Measurements from ENCODE around the gene FARP2. TPM values are rescaled to one million over a fixed set of nuclear protein-coding genes. Genes with fewer than 3 reads are reported as not detected.
"Not testable (repeated sequence)": the region's sequence is repeated elsewhere in the genome, so short reads cannot be mapped to it uniquely, and the experiment has no call there.

FARP2 gene
- total RNA-seq, 1 experiment from 2014 or later: 49.3 TPM

DNA sequence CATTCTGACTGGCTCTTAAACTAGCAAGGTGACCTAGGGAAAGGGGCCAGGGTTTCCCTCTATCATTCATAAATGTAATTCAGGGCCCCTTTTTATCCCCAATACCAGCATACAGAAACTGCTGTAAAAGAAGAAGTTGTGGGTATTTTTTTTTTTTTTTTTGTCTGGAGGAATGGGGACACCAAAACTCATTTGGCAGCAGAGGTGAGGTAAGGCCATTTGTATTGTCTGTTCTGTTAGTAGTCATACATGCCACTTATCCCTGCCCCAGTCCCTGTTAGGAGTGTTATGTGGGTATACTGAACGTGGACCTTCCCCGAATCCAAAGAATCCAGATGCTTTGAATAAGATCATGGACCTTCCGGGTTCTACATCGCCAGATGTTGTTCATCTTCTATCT is 38.7 kb upstream of the FARP2 start:
- H3K79me2 ChIP-seq (ENCODE audit: insufficient read depth, low read length): peaks cover 91% of the 10 kb centered on the region
- H3K27ac ChIP-seq (ENCODE audit: low read depth, low read length): no peak overlapping the region
- CTCF ChIA-PET: no interaction called here
- TF ChIP-seq EGR1 (IDR thresholded peaks at IDR 0.05; ENCODE audit: low read depth) (no peak), EZH2phosphoT487 (IDR thresholded peaks at IDR 0.05; ENCODE audit: borderline replicate concordance) (no peak), EZH2 (IDR thresholded peaks at IDR 0.05) (no peak), CBX3 (IDR thresholded peaks at IDR 0.05; ENCODE audit: low read depth) (no peak), SP1 (IDR thresholded peaks at IDR 0.05; ENCODE audit: low read depth) (no peak)
- DNase-seq (ENCODE audit: low read depth, low spot score) (no peak), ATAC-seq (no peak)
- no peak overlapping the region for H2AFZ ChIP-seq (ENCODE audit: low read depth, low read length, poor library complexity, severe bottlenecking)
- H3K4me1 ChIP-seq (ENCODE audit: control insufficient read depth in 1 of 2, insufficient read depth in 2 of 2, low read length in 2 of 2): peaks cover 15 to 35% of the 10 kb centered on the region in 2 experiments; a peak in 3 of 4 replicates
- H3K4me2 ChIP-seq (ENCODE audit: low read length): peak overlapping the region; percentile 85
- RAD21 ChIA-PET (ENCODE audit: low non-redundant PET in 1 of 2, low total read pairs in 2 of 2, uncharacterized antibody in 2 of 2, unreplicated experiment in 2 of 2): no interaction called here
- no peaks in the 10 kb centered on the region for H3K27me3 ChIP-seq (ENCODE audit: insufficient read depth, low read length)
- H4K20me1 ChIP-seq (ENCODE audit: insufficient read depth): peaks cover 27% of the 10 kb centered on the region; the same call in 1 of the 2 replicates
- POLR2A ChIA-PET: no interaction called here
- H3K9me2 ChIP-seq (ENCODE audit: insufficient read depth): no peaks in the 10 kb centered on the region
- intact Hi-C loops (cut with micrococcal nuclease): loop anchor here (5.0 kb wide), 1 partner anchor 45 kb away; no protein-coding TSS in a partner anchor
- H3K4me3 ChIP-seq (replicated peaks in 1 of 2; ENCODE audit: low read depth in 1 of 2, low read length in 2 of 2): peak overlapping the region; percentile 94 to 98
- H3K36me3 ChIP-seq (ENCODE audit: control insufficient read depth in 1 of 2, insufficient read depth in 2 of 2, low read length in 2 of 2): peaks cover 2 to 13% of the 10 kb centered on the region in 2 experiments; a peak in 2 of 4 replicates
- peak overlapping the region; percentile 80 for H3K9ac ChIP-seq (ENCODE audit: low read length)
- no TSS peak for BruUV-seq (replicated peaks)
- H3K9me3 ChIP-seq (ENCODE audit: control insufficient read depth in 1 of 2, insufficient read depth in 1 of 2, low read depth in 1 of 2, low read length in 2 of 2): no peaks in the 10 kb centered on the region

DNA sequence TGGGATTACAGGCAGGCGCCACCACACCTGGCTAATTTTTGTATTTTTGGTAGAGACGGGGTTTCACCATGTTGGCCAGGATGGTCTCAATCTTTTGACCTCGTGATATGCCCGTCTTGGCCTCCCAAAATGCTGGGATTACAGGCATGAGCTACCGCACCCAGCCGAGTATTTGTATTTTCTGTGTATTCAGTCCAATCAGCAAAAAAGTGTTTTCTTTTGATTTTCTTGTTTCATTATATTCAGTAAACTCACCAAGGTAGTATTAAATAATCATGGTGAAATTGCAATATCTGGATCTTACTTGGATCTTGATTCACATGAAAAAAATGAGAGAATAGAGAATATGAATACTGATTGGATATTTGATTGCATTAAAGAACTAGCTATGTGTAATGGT is 37.3 kb upstream of the FARP2 start:
- H3K4me3 ChIP-seq (replicated peaks in 1 of 2; ENCODE audit: low read depth in 1 of 2, low read length in 2 of 2); H3K27me3 ChIP-seq (ENCODE audit: insufficient read depth, low read length); BruUV-seq (replicated peaks); H3K9me3 ChIP-seq (ENCODE audit: control insufficient read depth in 1 of 2, insufficient read depth in 1 of 2, low read depth in 1 of 2, low read length in 2 of 2); H3K9ac ChIP-seq (ENCODE audit: low read length); CTCF ChIA-PET; H2AFZ ChIP-seq (ENCODE audit: low read depth, low read length, poor library complexity, severe bottlenecking); POLR2A ChIA-PET; DNase-seq (ENCODE audit: low read depth, low spot score); H3K27ac ChIP-seq (ENCODE audit: low read depth, low read length); H3K9me2 ChIP-seq (ENCODE audit: insufficient read depth); ATAC-seq; RAD21 ChIA-PET (ENCODE audit: low non-redundant PET in 1 of 2, low total read pairs in 2 of 2, uncharacterized antibody in 2 of 2, unreplicated experiment in 2 of 2); H3K4me2 ChIP-seq (ENCODE audit: low read length): not testable (repeated sequence)
- H3K79me2 ChIP-seq (ENCODE audit: insufficient read depth, low read length): peaks cover 91% of the 10 kb centered on the region
- intact Hi-C loops (cut with micrococcal nuclease): loop anchor here (5.0 kb wide), 1 partner anchor 47 kb away; no protein-coding TSS in a partner anchor
- peaks cover 2 to 15% of the 10 kb centered on the region in 2 experiments; a peak in 3 of 4 replicates for H3K36me3 ChIP-seq (ENCODE audit: control insufficient read depth in 1 of 2, insufficient read depth in 2 of 2, low read length in 2 of 2)
- peaks cover 33% of the 10 kb centered on the region; the same call in 1 of the 2 replicates for H4K20me1 ChIP-seq (ENCODE audit: insufficient read depth)
- peaks cover 12 to 24% of the 10 kb centered on the region in 2 experiments; a peak in 3 of 4 replicates for H3K4me1 ChIP-seq (ENCODE audit: control insufficient read depth in 1 of 2, insufficient read depth in 2 of 2, low read length in 2 of 2)

Measured in HCT116 (cell line).